Fibroblast of skin of abdomen (primary cell): Measurements from ENCODE around the gene TAS2R31.

ENCODE experiments used
- DNase-seq: peaks from one replicate; pipeline ENCODE4 v3.0.0-alpha.2; 2013

The TAS2R31 gene

DNA sequence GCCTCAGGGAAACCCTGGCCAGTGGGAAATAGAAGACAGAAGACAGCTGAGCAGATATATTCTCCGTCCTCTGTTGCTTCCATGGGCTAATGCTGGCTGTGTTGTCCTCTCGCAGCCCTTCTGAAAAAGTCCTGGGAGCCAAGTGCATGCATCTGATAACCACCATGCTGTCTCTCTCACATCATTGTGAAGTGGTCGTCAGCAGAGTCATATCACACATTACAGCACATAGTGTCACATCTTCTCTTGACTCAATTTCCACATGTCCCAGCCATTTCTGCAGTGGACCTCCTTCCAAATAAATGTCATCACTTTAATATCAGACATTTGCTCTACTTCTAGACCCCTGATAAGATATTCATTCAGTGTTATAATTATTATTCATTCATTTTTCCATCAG, 36.9 kb downstream of the TAS2R31 start:
- DNase-seq: no peak

DNA sequence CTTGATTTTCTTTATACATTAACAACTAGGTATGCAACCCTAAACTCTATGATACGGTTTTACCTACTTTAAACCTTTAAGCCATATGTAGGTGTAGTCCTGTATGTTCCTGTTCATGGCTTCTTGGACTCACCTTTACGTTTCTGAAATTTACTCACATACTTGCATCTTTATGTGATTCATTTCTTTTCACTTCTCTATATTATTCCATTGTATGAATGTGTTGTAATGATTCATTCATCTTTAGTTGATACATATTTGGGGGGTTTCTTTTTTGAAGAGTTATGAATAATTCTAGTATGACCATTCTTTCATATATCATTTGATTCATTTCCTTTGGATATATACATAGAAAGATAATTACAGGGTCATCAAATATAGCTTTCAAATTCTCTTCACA, 42.1 kb downstream of the TAS2R31 start:
- DNase-seq: no peak

DNA sequence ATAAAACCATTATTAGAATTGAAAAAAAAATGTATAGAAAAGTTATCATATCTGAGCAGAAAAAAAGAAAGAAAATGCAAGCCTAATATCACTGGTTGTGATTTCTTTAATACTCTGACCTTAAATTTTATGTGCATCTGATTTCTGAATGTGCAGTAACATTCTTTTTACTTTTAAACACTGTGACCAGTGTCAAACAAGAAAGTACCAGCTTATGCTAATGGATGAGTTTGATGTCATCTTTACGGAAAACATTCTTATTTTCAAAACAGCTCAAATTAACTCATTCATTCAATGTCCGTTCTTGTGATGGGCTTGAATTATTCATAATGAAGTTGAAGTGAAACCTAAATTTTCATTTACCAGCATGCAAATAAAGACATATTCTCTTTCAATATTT, 44.4 kb downstream of the TAS2R31 start, which contains the start of gene TAS2R50:
TSS of gene TAS2R50 (minus strand) at position 101 of the 400 bp plus-strand sequence. CDS start at position 49, 52 bp downstream.
- DNase-seq: no peak

DNA sequence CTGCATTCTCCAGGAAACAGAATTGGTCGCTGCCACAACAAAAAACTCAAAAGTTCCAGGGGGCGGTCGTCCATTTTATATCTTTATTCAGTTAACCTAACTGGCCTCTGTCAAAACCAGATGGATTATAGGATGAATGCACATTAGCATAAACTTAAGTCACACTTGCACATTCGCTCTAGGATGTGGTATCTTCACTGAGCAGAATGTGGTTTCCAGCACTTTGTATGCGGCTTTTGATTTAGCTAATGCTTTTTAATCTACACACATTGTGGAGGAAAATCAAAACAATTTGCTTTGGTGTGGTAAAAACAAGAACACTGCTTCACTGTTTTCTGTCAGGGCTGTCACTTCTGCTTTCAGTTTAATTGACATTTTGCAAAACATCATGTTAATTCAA, 49.0 kb downstream of the TAS2R31 start:
- no peak for DNase-seq
